GM12878 (cell line): ENCODE measurements around the gene PDGFD. TPM values are rescaled to one million over a fixed set of nuclear protein-coding genes. Genes with fewer than 3 reads are reported as not detected.

Experiments used
- EED ChIP-seq: sonication (generic); IDR thresholded peaks from 2 replicates; pipeline ENCODE4 v1.6.1; 2016; ENCODE audit warnings: antibody characterized with exemption, low read depth
- ESRRA ChIP-seq: IDR thresholded peaks from 2 replicates; pipeline ENCODE4 v1.6.1; 2012; ENCODE audit warnings: mild to moderate bottlenecking, low read length, improper control_type of control experiment
- MEF2B ChIP-seq: fragments of 450-650 bp; IDR thresholded peaks from 2 replicates; pipeline ENCODE4 v1.6.1; 2018; ENCODE audit warnings: mild to moderate bottlenecking, moderate library complexity; ENCODE audit not compliant: partially characterized antibody, poor library complexity, severe bottlenecking
- NBN ChIP-seq: fragments of 450-650 bp; IDR thresholded peaks from 2 replicates; pipeline ENCODE4 v1.6.1; 2016
- NR2C1 ChIP-seq: fragments of 450-650 bp; IDR thresholded peaks from 2 replicates; pipeline ENCODE4 v1.6.1; 2017; ENCODE audit warnings: antibody characterized with exemption, mild to moderate bottlenecking, moderate library complexity
- POLR2A ChIP-seq: IDR thresholded peaks from 2 replicates; pipeline ENCODE4 v1.6.1; 2011; ENCODE audit warnings: low read depth, mild to moderate bottlenecking, low read length
- POLR2AphosphoS2 ChIP-seq: IDR thresholded peaks from 2 replicates; pipeline ENCODE4 v1.6.1; 2011; ENCODE audit warnings: low read depth, mild to moderate bottlenecking, low read length, improper control_type of control experiment, moderate library complexity
- POU2F2 ChIP-seq: IDR thresholded peaks from 3 replicates; pipeline ENCODE4 v1.6.1; 2011; ENCODE audit warnings: low read depth, mild to moderate bottlenecking, low read length, borderline replicate concordance
- RCOR1 ChIP-seq: conservative IDR thresholded peaks from 2 replicates; pipeline ENCODE4 v1.6.1; 2012; ENCODE audit warnings: low read depth, low read length, improper control_type of control experiment
- SIN3A ChIP-seq: IDR thresholded peaks from 2 replicates; pipeline ENCODE4 v1.6.1; 2012; ENCODE audit warnings: low read depth, low read length, improper control_type of control experiment
- SMAD5 ChIP-seq: IDR thresholded peaks from 2 replicates; pipeline ENCODE4 v1.6.1; 2016; ENCODE audit warnings: antibody characterized with exemption, low read depth
- SPI1 ChIP-seq: IDR thresholded peaks from 2 replicates; pipeline ENCODE4 v1.6.1; 2011; ENCODE audit warnings: low read depth, mild to moderate bottlenecking, low read length, moderate library complexity, borderline replicate concordance; ENCODE audit not compliant: insufficient read depth
- SREBF1 ChIP-seq: IDR thresholded peaks from 2 replicates; pipeline ENCODE4 v1.6.1; 2012; ENCODE audit warnings: mild to moderate bottlenecking, low read length
- ZNF24 ChIP-seq: fragments of 450-650 bp; IDR thresholded peaks from 2 replicates; pipeline ENCODE4 v1.6.1; 2017; ENCODE audit warnings: antibody characterized with exemption, mild to moderate bottlenecking
- ZNF274 ChIP-seq: IDR thresholded peaks from one replicate; pipeline ENCODE4 v1.8.0; 2011; ENCODE audit not compliant: insufficient read length, insufficient read depth
- polyA plus RNA-seq, 11 experiments: library from polyadenylated mRNA; depleted of rRNA in 4 of 11; unstranded in 6 of 11; stranded (reverse) in 5 of 11; fragments of >200 nt; fragmentation: Nextera tagmentation in 4 of 11; fragmentation: Illumina TruSeq in 1 of 11; extraction: Ambion mirVana in 4 of 11; extraction: Trizol in 1 of 11; gene quantifications; 1 replicate in 1 of 11; 2 replicates in 10 of 11; pipeline versions ENCODE4 v1.2.1 to v1.2.3, GENCODE V29; 2011 to 2016; ENCODE audit warnings: inconsistent platforms in 2 of 11, missing spikeins in 2 of 11, low read depth in 1 of 11
- total RNA-seq, 4 experiments: library from RNA; depleted of rRNA in 3 of 4; stranded (reverse); fragments of >200 nt in 3 of 4; fragmentation: Illumina TruSeq in 1 of 4; extraction: Trizol in 1 of 4; gene quantifications; 2 replicates each; pipeline versions ENCODE4 v1.2.1 to v1.2.3, GENCODE V29; 2013 to 2021
- TF ChIP-seq, protein P1 (sequence below): fragments of 450-650 bp; formaldehyde crosslinking; IDR thresholded peaks from 2 replicates; pipeline ENCODE4 v1.4.0; 2022; ENCODE audit warnings: mild to moderate bottlenecking, moderate library complexity
- TF ChIP-seq, protein P2 (sequence below): fragments of 450-650 bp; IDR thresholded peaks from 2 replicates; pipeline ENCODE4 v1.6.1; 2018; ENCODE audit warnings: mild to moderate bottlenecking, low read depth, moderate library complexity; ENCODE audit not compliant: partially characterized antibody
- TF ChIP-seq, protein P3 (sequence below): fragments of 450-650 bp; IDR thresholded peaks from 2 replicates; pipeline ENCODE4 v1.6.1; 2017; ENCODE audit warnings: antibody characterized with exemption, mild to moderate bottlenecking, moderate library complexity
- TF ChIP-seq, protein P4 (sequence below): fragments of 450-650 bp; conservative IDR thresholded peaks from 2 replicates; pipeline ENCODE4 v1.6.1; 2017; ENCODE audit warnings: mild to moderate bottlenecking, moderate library complexity
- TF ChIP-seq, protein P5 (sequence below): IDR thresholded peaks from 2 replicates; pipeline ENCODE4 v1.6.1; 2011; ENCODE audit warnings: borderline replicate concordance, low read depth, mild to moderate bottlenecking, moderate library complexity, low read length; ENCODE audit not compliant: insufficient read depth, poor library complexity, severe bottlenecking

The PDGFD gene
- total and polyA plus RNA-seq, 10 of the 15 experiments (the other 5 are each of a cell fraction or from before 2014, with no cell fraction given), result 0.05 to 0.13 TPM; not detected in 8

DNA sequence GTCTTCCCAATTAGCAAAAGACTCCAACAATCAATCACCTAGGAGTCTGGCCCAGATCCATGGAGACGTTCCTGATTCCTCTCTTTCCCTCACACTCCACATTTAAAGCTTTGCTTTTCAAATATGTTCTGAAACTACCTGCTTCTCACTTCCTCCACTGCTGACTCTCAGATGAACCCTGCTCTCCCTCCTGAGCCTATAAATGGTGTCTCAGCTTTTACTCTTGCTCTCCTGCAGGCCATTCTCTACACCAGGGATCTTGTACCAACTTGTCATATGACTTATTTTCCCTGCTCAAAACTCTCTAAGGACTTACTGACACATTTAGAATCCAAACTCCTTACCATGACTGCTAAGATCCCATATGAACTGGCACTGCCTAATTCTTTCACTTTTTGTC is 265.9 kb downstream of the PDGFD start (continued):
- TF ChIP-seq, protein P1, sequence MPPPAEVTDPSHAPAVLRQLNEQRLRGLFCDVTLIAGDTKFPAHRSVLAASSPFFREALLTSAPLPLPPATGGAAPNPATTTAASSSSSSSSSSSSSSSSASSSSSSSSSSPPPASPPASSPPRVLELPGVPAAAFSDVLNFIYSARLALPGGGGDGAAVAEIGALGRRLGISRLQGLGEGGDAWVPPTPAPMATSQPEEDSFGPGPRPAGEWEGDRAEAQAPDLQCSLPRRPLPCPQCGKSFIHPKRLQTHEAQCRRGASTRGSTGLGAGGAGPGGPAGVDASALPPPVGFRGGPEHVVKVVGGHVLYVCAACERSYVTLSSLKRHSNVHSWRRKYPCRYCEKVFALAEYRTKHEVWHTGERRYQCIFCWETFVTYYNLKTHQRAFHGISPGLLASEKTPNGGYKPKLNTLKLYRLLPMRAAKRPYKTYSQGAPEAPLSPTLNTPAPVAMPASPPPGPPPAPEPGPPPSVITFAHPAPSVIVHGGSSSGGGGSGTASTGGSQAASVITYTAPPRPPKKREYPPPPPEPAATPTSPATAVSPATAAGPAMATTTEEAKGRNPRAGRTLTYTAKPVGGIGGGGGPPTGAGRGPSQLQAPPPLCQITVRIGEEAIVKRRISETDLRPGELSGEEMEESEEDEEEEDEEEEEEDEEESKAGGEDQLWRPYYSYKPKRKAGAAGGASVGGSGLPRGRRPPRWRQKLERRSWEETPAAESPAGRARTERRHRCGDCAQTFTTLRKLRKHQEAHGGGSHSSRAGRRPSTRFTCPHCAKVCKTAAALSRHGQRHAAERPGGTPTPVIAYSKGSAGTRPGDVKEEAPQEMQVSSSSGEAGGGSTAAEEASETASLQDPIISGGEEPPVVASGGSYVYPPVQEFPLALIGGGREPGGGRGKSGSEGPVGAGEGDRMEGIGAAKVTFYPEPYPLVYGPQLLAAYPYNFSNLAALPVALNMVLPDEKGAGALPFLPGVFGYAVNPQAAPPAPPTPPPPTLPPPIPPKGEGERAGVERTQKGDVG (CRISPR knock-in tag), result no peak
- TF ChIP-seq SPI1 (peak; percentile 91), SIN3A (no peak), POLR2A (no peak), EED (peak; percentile 55; the same call in 1 of the 2 replicates), ZNF274 (no peak), RCOR1 (no peak), ESRRA (no peak), NBN (no peak), MEF2B (peak; percentile 34), ZNF24 (no peak), NR2C1 (no peak), SMAD5 (no peak), SREBF1 (no peak), POU2F2 (no peak), POLR2AphosphoS2 (no peak)
- TF ChIP-seq, protein P2, sequence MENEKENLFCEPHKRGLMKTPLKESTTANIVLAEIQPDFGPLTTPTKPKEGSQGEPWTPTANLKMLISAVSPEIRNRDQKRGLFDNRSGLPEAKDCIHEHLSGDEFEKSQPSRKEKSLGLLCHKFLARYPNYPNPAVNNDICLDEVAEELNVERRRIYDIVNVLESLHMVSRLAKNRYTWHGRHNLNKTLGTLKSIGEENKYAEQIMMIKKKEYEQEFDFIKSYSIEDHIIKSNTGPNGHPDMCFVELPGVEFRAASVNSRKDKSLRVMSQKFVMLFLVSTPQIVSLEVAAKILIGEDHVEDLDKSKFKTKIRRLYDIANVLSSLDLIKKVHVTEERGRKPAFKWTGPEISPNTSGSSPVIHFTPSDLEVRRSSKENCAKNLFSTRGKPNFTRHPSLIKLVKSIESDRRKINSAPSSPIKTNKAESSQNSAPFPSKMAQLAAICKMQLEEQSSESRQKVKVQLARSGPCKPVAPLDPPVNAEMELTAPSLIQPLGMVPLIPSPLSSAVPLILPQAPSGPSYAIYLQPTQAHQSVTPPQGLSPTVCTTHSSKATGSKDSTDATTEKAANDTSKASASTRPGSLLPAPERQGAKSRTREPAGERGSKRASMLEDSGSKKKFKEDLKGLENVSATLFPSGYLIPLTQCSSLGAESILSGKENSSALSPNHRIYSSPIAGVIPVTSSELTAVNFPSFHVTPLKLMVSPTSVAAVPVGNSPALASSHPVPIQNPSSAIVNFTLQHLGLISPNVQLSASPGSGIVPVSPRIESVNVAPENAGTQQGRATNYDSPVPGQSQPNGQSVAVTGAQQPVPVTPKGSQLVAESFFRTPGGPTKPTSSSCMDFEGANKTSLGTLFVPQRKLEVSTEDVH, result no peak
- TF ChIP-seq, protein P3, sequence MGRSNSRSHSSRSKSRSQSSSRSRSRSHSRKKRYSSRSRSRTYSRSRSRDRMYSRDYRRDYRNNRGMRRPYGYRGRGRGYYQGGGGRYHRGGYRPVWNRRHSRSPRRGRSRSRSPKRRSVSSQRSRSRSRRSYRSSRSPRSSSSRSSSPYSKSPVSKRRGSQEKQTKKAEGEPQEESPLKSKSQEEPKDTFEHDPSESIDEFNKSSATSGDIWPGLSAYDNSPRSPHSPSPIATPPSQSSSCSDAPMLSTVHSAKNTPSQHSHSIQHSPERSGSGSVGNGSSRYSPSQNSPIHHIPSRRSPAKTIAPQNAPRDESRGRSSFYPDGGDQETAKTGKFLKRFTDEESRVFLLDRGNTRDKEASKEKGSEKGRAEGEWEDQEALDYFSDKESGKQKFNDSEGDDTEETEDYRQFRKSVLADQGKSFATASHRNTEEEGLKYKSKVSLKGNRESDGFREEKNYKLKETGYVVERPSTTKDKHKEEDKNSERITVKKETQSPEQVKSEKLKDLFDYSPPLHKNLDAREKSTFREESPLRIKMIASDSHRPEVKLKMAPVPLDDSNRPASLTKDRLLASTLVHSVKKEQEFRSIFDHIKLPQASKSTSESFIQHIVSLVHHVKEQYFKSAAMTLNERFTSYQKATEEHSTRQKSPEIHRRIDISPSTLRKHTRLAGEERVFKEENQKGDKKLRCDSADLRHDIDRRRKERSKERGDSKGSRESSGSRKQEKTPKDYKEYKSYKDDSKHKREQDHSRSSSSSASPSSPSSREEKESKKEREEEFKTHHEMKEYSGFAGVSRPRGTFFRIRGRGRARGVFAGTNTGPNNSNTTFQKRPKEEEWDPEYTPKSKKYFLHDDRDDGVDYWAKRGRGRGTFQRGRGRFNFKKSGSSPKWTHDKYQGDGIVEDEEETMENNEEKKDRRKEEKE, result no peak
- TF ChIP-seq, protein P4, sequence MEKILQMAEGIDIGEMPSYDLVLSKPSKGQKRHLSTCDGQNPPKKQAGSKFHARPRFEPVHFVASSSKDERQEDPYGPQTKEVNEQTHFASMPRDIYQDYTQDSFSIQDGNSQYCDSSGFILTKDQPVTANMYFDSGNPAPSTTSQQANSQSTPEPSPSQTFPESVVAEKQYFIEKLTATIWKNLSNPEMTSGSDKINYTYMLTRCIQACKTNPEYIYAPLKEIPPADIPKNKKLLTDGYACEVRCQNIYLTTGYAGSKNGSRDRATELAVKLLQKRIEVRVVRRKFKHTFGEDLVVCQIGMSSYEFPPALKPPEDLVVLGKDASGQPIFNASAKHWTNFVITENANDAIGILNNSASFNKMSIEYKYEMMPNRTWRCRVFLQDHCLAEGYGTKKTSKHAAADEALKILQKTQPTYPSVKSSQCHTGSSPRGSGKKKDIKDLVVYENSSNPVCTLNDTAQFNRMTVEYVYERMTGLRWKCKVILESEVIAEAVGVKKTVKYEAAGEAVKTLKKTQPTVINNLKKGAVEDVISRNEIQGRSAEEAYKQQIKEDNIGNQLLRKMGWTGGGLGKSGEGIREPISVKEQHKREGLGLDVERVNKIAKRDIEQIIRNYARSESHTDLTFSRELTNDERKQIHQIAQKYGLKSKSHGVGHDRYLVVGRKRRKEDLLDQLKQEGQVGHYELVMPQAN, result no peak
- TF ChIP-seq, protein P5, sequence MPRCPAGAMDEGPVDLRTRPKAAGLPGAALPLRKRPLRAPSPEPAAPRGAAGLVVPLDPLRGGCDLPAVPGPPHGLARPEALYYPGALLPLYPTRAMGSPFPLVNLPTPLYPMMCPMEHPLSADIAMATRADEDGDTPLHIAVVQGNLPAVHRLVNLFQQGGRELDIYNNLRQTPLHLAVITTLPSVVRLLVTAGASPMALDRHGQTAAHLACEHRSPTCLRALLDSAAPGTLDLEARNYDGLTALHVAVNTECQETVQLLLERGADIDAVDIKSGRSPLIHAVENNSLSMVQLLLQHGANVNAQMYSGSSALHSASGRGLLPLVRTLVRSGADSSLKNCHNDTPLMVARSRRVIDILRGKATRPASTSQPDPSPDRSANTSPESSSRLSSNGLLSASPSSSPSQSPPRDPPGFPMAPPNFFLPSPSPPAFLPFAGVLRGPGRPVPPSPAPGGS, result no peak
